Suprapubic skin (tissue), 4 donors: ENCODE measurements around the gene CDH15. TPM values are rescaled to one million over a fixed set of nuclear protein-coding genes. Genes with fewer than 3 reads are reported as not detected.

ENCODE experiments used
- DNase-seq, 2 donors: peaks; one replicate each; pipeline ENCODE4 v3.0.0-alpha.2; 2019; ENCODE audit warnings: low spot score in 2 of 2
- H3K27ac ChIP-seq: fragments of 200-600 bp; sonication (generic); one replicate; pipeline ENCODE4 v1.5.1; 2019
- H3K27me3 ChIP-seq: fragments of 200-600 bp; sonication (generic); one replicate; pipeline ENCODE4 v1.5.1; 2019
- H3K36me3 ChIP-seq: fragments of 200-600 bp; sonication (generic); one replicate; pipeline ENCODE4 v1.5.1; 2019
- H3K4me1 ChIP-seq: fragments of 200-600 bp; sonication (generic); one replicate; pipeline ENCODE4 v1.5.1; 2019
- H3K4me3 ChIP-seq: fragments of 200-600 bp; sonication (generic); one replicate; pipeline ENCODE4 v1.5.1; 2019; ENCODE audit warnings: mild to moderate bottlenecking
- H3K9me3 ChIP-seq: fragments of 200-600 bp; sonication (generic); one replicate; pipeline ENCODE4 v1.5.1; 2019
- CTCF ChIP-seq, 2 donors: fragments of 200-600 bp in 1 of 2; fragments of 450-650 bp in 1 of 2; sonication (generic) in 1 of 2; IDR thresholded peaks; one replicate each; pipeline ENCODE4 v1.5.1; 2016 to 2019; ENCODE audit warnings: antibody characterized with exemption in 2 of 2, mild to moderate bottlenecking in 1 of 2, moderate library complexity in 1 of 2
- EP300 ChIP-seq: sonication (generic); formaldehyde crosslinking; IDR thresholded peaks from one replicate; pipeline ENCODE4 v1.6.1; 2017; ENCODE audit warnings: antibody characterized with exemption
- POLR2A ChIP-seq, 2 donors: fragments of 450-650 bp; IDR thresholded peaks; one replicate each; pipeline ENCODE4 v1.6.1; 2017; ENCODE audit warnings: antibody characterized with exemption in 2 of 2, mild to moderate bottlenecking in 2 of 2, moderate library complexity in 2 of 2
- POLR2AphosphoS5 ChIP-seq, 3 donors: sonication (generic); formaldehyde crosslinking; IDR thresholded peaks; one replicate each; pipeline ENCODE4 v1.6.1; 2017; ENCODE audit warnings: antibody characterized with exemption in 3 of 3
- WGBS: methylation state at CpG from one replicate; pipeline ENCODE4 v1.1.5; 2018; 5-methylcytosine and 5-hydroxymethylcytosine counted together
- total RNA-seq, 4 donors: library from RNA; depleted of rRNA; stranded (reverse); fragments of >200 nt; gene quantifications; one replicate each; pipeline ENCODE4 v1.1.0, GENCODE V29; 2016

CDH15 gene
- total RNA-seq, 4 donors from 2014 or later: 0.16 to 0.48 TPM; not detected in 2

- WGBS: 3% methylated on average over 7 of the region's 111 CpGs
- Histone ChIP-seq H3K9me3 (no peaks in the 10 kb centered on the region), H3K27me3 (peaks cover 67% of the 10 kb centered on the region), H3K4me3 (peak overlapping the region; percentile 47), H3K36me3 (no peaks in the 10 kb centered on the region), H3K27ac (no peak overlapping the region), H3K4me1 (peaks cover 24% of the 10 kb centered on the region)
- TF ChIP-seq EP300 (no peak), CTCF (IDR thresholded peaks at IDR 0.05) (no peak), POLR2A (IDR thresholded peaks at IDR 0.05) (no peak), POLR2AphosphoS5 (IDR thresholded peaks at IDR 0.05) (no peak)
- peak; percentile 74 to 82 for DNase-seq
These were observed 30.2 kb downstream of the CDH15 start for GRCh38 chr16:89201439-89202377.

DNA sequence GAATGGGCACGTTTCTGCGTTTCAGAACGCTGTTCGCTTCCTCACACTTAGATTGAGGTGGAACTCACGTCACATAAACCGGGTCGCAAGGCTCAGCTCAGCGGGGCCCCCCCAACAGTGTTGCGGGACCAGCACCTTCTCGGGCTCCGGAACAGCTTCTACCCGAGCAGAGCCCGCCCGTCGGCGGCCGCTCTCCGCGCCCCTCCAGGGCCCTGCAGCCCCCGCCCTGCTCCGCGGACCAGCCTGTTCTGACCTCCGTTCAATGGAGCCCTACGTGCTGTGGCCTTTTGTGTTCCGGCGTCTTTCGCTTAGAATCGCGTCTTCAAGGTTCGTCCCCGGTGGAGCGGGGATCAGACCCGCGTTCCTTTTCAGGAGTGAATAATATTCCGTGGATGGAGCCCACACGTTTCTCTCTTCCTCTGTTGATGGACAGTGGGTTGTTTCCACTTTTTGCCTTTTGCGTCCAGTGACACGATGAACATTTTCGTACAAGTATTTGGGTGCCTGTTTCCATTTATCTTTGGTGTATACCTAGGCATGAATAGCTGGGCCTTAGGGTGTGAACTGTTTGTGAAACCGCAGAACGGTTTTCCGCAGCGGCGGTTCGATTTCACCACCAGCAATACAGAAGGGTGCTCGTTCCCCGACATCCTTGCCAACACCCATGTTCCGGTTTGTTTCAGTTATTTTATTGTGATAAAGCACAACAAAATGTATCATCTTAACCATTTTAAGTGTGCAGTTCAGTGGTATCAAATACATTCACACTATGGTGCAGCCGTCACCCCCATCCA, 31.1 kb downstream of the CDH15 start:
- 51% methylated on average over 43 of the region's 49 CpGs for WGBS
- H3K4me3 ChIP-seq: peak overlapping the region; percentile 47

DNA sequence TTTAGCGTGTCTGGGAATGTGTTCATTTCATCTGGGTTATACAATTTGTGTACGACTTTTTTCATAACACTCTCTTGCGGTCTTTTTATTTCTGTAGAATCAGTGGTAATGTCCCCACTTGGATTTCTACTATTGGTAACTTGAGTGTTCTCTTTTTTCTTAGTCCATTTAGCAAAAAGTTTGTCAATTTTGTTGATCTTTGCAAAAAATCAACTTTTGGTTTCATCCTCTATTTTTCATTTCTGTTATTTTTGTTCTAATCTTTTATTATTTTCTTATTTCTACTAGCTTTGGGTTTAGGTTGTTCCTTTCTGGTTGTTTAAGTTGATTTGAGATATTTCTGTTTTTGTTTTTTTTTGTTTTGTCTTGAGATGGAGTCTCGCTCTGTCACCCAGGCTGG, 36.4 kb downstream of the CDH15 start:
- 93% methylated on average over 4 of the region's 4 CpGs for WGBS
- Histone ChIP-seq H3K4me1 (no peaks in the 10 kb centered on the region), H3K4me3 (no peak overlapping the region), H3K27me3 (peaks cover 27% of the 10 kb centered on the region), H3K36me3 (no peaks in the 10 kb centered on the region), H3K27ac (no peak overlapping the region), H3K9me3 (no peaks in the 10 kb centered on the region)
- no peak for DNase-seq
- no peak for TF ChIP-seq CTCF (IDR thresholded peaks at IDR 0.05)
- no peak for TF ChIP-seq POLR2A (IDR thresholded peaks at IDR 0.05)
- no peak for TF ChIP-seq EP300
- no peak for TF ChIP-seq POLR2AphosphoS5 (IDR thresholded peaks at IDR 0.05)

More for the DNA sequence above, 31.1 kb downstream of the CDH15 start:
- no peak overlapping the region for H3K27ac ChIP-seq
- peaks cover 24% of the 10 kb centered on the region for H3K4me1 ChIP-seq
- TF ChIP-seq POLR2A (IDR thresholded peaks at IDR 0.05) (no peak), POLR2AphosphoS5 (IDR thresholded peaks at IDR 0.05) (no peak), CTCF (IDR thresholded peaks at IDR 0.05) (no peak), EP300 (no peak)
- H3K27me3 ChIP-seq: peaks cover 67% of the 10 kb centered on the region
- H3K9me3 ChIP-seq: no peaks in the 10 kb centered on the region
- DNase-seq: no peak
- H3K36me3 ChIP-seq: no peaks in the 10 kb centered on the region

GRCh38 chr16:89209522-89210044, 38.0 kb downstream of the CDH15 start:
- DNase-seq: no peak
- Histone ChIP-seq H3K27me3 (peaks cover 17% of the 10 kb centered on the region), H3K27ac (no peak overlapping the region), H3K9me3 (no peaks in the 10 kb centered on the region), H3K4me1 (no peaks in the 10 kb centered on the region), H3K4me3 (no peak overlapping the region), H3K36me3 (no peaks in the 10 kb centered on the region)
- 80% methylated on average over 11 of the region's 15 CpGs for WGBS
- TF ChIP-seq POLR2A (IDR thresholded peaks at IDR 0.05) (no peak), POLR2AphosphoS5 (IDR thresholded peaks at IDR 0.05) (no peak), EP300 (no peak), CTCF (IDR thresholded peaks at IDR 0.05) (no peak)
